ENCODE results near the gene UROD. TPM values are rescaled to one million over a fixed set of nuclear protein-coding genes. Genes with fewer than 3 reads are reported as not detected.

UROD gene
- total RNA-seq, 4 donors from 2014 or later: 76.4 to 104 (median 88.9) TPM

DNA sequence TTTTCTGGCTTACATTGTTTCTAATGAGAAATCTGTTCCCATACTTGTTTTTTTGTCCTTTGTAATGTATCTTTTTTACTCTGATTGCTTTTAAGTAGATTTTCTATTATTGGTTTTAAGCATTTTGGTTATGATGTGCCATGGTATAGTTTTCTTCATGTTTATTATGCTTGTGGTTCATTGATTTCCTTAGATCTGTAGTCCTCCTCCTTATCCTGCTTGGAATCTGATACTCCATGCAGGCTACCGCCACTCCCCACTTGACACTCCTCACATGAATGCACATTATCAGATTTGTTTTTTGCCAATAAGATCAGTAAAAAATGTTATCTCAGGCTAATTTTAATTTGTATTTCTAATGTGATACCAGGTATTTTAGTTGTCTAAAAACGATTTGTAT, 20.8 kb downstream of the UROD start:
- Histone ChIP-seq H3K4me1 (no peaks in the 10 kb centered on the region), H3K36me3 (no peaks in the 10 kb centered on the region), H3K9me3 (no peaks in the 10 kb centered on the region), H3K4me3 (no peak overlapping the region), H3K27me3 (no peaks in the 10 kb centered on the region), H3K27ac (no peak overlapping the region)
- intact Hi-C loops (cut with DNase I; ENCODE audit: low total_unique reads): no loop called here
- TF ChIP-seq CTCF (IDR thresholded peaks at IDR 0.05): no peak
- TF ChIP-seq POLR2A (IDR thresholded peaks at IDR 0.05): no peak
- no peak for DNase-seq

- Histone ChIP-seq H3K4me1 (no peaks in the 10 kb centered on the region), H3K36me3 (no peaks in the 10 kb centered on the region), H3K27ac (no peak overlapping the region), H3K4me3 (no peak overlapping the region), H3K27me3 (no peaks in the 10 kb centered on the region), H3K9me3 (no peaks in the 10 kb centered on the region)
- no peak for DNase-seq
- intact Hi-C loops (cut with DNase I; ENCODE audit: low total_unique reads): no loop called here
- no peak for TF ChIP-seq POLR2A (IDR thresholded peaks at IDR 0.05)
- no peak for TF ChIP-seq CTCF (IDR thresholded peaks at IDR 0.05)
These were observed 21.3 kb downstream of the UROD start for GRCh38 chr1:45033356-45033755.

GRCh38 chr1:45035631-45036301, 23.7 kb downstream of the UROD start:
- H3K4me1 ChIP-seq: no peaks in the 10 kb centered on the region
- intact Hi-C loops (cut with DNase I; ENCODE audit: low total_unique reads): no loop called here
- H3K9me3 ChIP-seq: no peaks in the 10 kb centered on the region
- TF ChIP-seq CTCF (IDR thresholded peaks at IDR 0.05) (no peak), POLR2A (IDR thresholded peaks at IDR 0.05) (no peak)
- no peaks in the 10 kb centered on the region for H3K36me3 ChIP-seq
- H3K27me3 ChIP-seq: no peaks in the 10 kb centered on the region
- H3K4me3 ChIP-seq: no peak overlapping the region
- H3K27ac ChIP-seq: no peak overlapping the region
- no peak for DNase-seq

DNA sequence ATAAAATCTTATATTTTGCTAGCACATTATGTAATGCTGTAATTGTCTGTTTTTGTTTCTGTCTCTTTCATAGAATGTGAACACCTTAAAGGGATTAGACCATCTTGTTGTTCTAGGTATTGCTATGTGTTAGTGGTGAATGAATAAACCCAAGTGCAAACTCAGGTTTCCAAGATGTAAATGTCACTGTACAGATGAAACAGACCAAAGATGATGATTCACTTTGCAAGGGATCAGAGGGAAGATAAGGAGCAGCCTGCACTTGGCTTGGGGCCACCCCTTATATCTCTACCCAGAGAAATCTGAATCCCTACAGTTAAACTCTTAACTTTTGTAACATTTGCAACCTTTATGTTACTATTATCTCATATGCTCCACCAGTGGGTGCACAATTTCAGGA, 25.4 kb downstream of the UROD start:
- Histone ChIP-seq H3K27me3 (no peaks in the 10 kb centered on the region), H3K4me3 (no peak overlapping the region), H3K27ac (no peak overlapping the region), H3K36me3 (no peaks in the 10 kb centered on the region), H3K9me3 (no peaks in the 10 kb centered on the region), H3K4me1 (no peaks in the 10 kb centered on the region)
- intact Hi-C loops (cut with DNase I; ENCODE audit: low total_unique reads): no loop called here
- DNase-seq: no peak
- TF ChIP-seq POLR2A (IDR thresholded peaks at IDR 0.05) (no peak), CTCF (IDR thresholded peaks at IDR 0.05) (no peak)

DNA sequence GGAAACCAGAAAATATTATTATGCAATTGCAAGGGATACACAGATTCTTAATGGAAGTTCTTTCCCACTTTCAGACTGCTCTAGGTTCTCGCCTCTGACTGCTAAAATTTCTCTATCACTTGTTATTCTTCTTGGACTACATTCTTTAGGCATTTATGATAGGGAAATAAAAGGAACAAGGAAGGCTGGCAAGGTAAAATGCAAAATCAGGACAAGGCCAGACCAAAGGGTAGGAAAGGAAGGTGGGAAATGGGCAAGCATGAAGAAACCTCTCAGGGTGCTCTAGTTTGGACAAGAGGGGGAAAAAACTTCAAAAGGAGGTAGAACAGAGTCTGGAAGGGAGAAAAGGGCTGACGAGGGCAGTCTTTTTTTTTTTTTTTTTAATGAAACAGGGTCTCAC, 26.2 kb downstream of the UROD start:
- Histone ChIP-seq H3K27me3 (no peaks in the 10 kb centered on the region), H3K4me1 (no peaks in the 10 kb centered on the region), H3K27ac (no peak overlapping the region), H3K36me3 (no peaks in the 10 kb centered on the region), H3K4me3 (no peak overlapping the region), H3K9me3 (no peaks in the 10 kb centered on the region)
- intact Hi-C loops (cut with DNase I; ENCODE audit: low total_unique reads): no loop called here
- TF ChIP-seq CTCF (IDR thresholded peaks at IDR 0.05) (no peak), POLR2A (IDR thresholded peaks at IDR 0.05) (no peak)
- no peak for DNase-seq
